ENCODE data around the gene ZNF814. TPM values are rescaled to one million over a fixed set of nuclear protein-coding genes. Genes with fewer than 3 reads are reported as not detected.
"Not testable (repeated sequence)": the region's sequence is repeated elsewhere in the genome, so short reads cannot be mapped to it uniquely, and the experiment has no call there.

The ZNF814 gene
- total RNA-seq, 1 donor from 2014 or later = 34.7 TPM

- H3K9me3 Mint-ChIP-seq (ENCODE audit: unreplicated experiment) = no peaks in the 10 kb centered on the region
- H3K36me3 Mint-ChIP-seq (ENCODE audit: low read depth, unreplicated experiment) = peaks cover 19% of the 10 kb centered on the region
- FAIRE-seq (no peak), DNase-seq (ENCODE audit: low read depth) (no peak)
- no peaks in the 10 kb centered on the region for H3K27me3 Mint-ChIP-seq (ENCODE audit: low read depth, unreplicated experiment)
- Histone ChIP-seq H3K4me1 (ENCODE audit: insufficient read depth, low read length) (peaks cover 3% of the 10 kb centered on the region), H3K9me3 (ENCODE audit: insufficient read depth, low read depth, low read length) (peaks cover 3% of the 10 kb centered on the region), H3K9ac (ENCODE audit: low read length) (no peak overlapping the region), H4K20me1 (ENCODE audit: insufficient read depth, low read length) (no peaks in the 10 kb centered on the region), H3K27me3 (ENCODE audit: insufficient read depth, low read length) (no peaks in the 10 kb centered on the region), H2AFZ (ENCODE audit: low read depth, low read length) (no peak overlapping the region), H3K4me2 (ENCODE audit: low read length) (no peak overlapping the region), H3K27ac (ENCODE audit: low read depth, low read length) (no peak overlapping the region), H3K4me3 (ENCODE audit: insufficient read depth, low read depth, low read length) (no peak overlapping the region), H3K79me2 (ENCODE audit: insufficient read depth, low read length) (peaks cover 17% of the 10 kb centered on the region), H3K36me3 (ENCODE audit: insufficient read depth, low read length) (peaks cover 12% of the 10 kb centered on the region)
- no peak for TF ChIP-seq EZH2 (IDR thresholded peaks at IDR 0.05; ENCODE audit: insufficient read depth, low read length)
- no peak for TF ChIP-seq CTCF (IDR thresholded peaks at IDR 0.05; ENCODE audit: insufficient read depth, low read depth, low read length)
- H3K4me1 Mint-ChIP-seq (ENCODE audit: low read depth, unreplicated experiment) = peaks cover 15% of the 10 kb centered on the region
- H3K4me3 Mint-ChIP-seq (ENCODE audit: unreplicated experiment) = no peak overlapping the region
- no peak overlapping the region for H3K27ac Mint-ChIP-seq (ENCODE audit: unreplicated experiment)
These were observed 76.6 kb downstream of the ZNF814 start for GRCh38 chr19:57812226-57812625.

DNA sequence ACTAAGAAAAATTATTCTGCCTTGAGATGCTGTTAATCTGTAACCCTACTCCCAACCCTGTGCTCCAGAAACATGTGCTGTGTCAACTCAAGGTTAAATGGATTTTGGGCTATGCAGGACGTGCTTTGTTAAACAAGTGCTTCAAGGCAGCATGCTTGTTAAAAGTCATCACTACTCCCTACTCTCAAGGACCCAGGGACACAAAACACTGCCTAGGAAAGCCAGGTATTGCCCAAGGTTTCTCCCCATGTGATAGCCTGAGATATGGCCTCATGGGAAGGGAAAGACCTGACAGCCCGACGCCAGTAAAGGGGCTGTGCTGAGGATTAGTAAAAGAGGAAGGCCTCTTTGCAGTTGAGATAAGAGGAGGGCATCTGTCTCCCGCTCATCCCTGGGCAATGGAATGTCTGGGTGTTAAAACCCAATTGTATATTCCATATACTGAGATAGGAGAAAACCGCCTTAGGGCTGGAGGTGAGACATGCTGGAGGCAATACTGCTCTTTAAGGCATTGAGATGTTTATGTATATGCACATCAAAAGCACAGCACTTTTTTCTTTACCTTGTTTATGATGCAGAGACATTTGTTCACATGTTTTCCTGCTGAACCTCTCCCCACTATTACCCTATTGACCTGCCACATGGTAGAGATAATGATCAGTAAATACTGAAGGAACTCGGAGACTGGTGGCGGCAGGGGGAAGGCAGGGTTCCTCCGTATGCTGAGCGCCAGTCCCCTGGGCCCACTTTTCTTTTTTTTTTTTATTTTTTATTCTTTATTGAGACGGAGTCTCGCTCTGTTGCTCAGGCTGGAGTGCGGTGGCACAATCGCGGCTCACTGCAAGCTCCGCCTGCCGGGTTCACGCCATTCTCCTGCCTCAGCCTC, 78.2 kb downstream of the ZNF814 start:
- H3K4me1 ChIP-seq (ENCODE audit: insufficient read depth, low read length); H3K4me3 Mint-ChIP-seq (ENCODE audit: unreplicated experiment); H4K20me1 ChIP-seq (ENCODE audit: insufficient read depth, low read length); H3K27me3 Mint-ChIP-seq (ENCODE audit: low read depth, unreplicated experiment); H2AFZ ChIP-seq (ENCODE audit: low read depth, low read length); H3K4me2 ChIP-seq (ENCODE audit: low read length); H3K27ac ChIP-seq (ENCODE audit: low read depth, low read length); H3K4me3 ChIP-seq (ENCODE audit: insufficient read depth, low read depth, low read length); H3K9me3 ChIP-seq (ENCODE audit: insufficient read depth, low read depth, low read length); H3K27ac Mint-ChIP-seq (ENCODE audit: unreplicated experiment); H3K9ac ChIP-seq (ENCODE audit: low read length); DNase-seq (ENCODE audit: low read depth); FAIRE-seq; H3K9me3 Mint-ChIP-seq (ENCODE audit: unreplicated experiment); H3K27me3 ChIP-seq (ENCODE audit: insufficient read depth, low read length): not testable (repeated sequence)
- Mint-ChIP-seq H3K36me3 (ENCODE audit: low read depth, unreplicated experiment) (peaks cover 24% of the 10 kb centered on the region), H3K4me1 (ENCODE audit: low read depth, unreplicated experiment) (peaks cover 18% of the 10 kb centered on the region)
- Histone ChIP-seq H3K36me3 (ENCODE audit: insufficient read depth, low read length) (peaks cover 12% of the 10 kb centered on the region), H3K79me2 (ENCODE audit: insufficient read depth, low read length) (peaks cover 17% of the 10 kb centered on the region)

DNA sequence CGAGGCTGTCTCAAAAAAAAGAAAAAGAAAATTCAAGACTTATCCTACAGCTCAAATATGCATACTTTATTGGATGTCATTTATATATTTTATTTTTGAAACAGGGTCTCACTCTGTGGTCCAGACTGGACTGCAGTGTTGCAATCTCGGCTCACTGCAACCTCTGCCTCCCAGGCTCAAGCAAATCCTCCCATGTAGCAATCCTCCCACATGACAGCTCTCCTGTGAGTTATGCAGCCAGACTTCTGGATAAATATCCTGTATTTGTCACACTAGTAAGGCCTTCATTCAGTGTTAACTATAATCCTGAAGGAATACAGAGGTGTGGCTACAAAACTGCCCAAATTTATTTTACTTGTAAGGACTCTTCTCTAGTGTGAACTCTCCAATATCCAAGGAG, 81.3 kb downstream of the ZNF814 start:
- Mint-ChIP-seq H3K27ac (ENCODE audit: unreplicated experiment) (peak overlapping the region; percentile 53), H3K36me3 (ENCODE audit: low read depth, unreplicated experiment) (peaks cover 27% of the 10 kb centered on the region), H3K9me3 (ENCODE audit: unreplicated experiment) (no peaks in the 10 kb centered on the region), H3K27me3 (ENCODE audit: low read depth, unreplicated experiment) (no peaks in the 10 kb centered on the region), H3K4me1 (ENCODE audit: low read depth, unreplicated experiment) (peaks cover 20% of the 10 kb centered on the region), H3K4me3 (ENCODE audit: unreplicated experiment) (no peak overlapping the region)
- Histone ChIP-seq H3K9me3 (ENCODE audit: insufficient read depth, low read depth, low read length) (peaks cover 3% of the 10 kb centered on the region), H3K27ac (ENCODE audit: low read depth, low read length) (no peak overlapping the region), H3K4me2 (ENCODE audit: low read length) (no peak overlapping the region), H2AFZ (ENCODE audit: low read depth, low read length) (no peak overlapping the region), H3K9ac (ENCODE audit: low read length) (no peak overlapping the region), H4K20me1 (ENCODE audit: insufficient read depth, low read length) (no peaks in the 10 kb centered on the region), H3K27me3 (ENCODE audit: insufficient read depth, low read length) (no peaks in the 10 kb centered on the region), H3K79me2 (ENCODE audit: insufficient read depth, low read length) (peaks cover 10% of the 10 kb centered on the region), H3K36me3 (ENCODE audit: insufficient read depth, low read length) (peaks cover 12% of the 10 kb centered on the region), H3K4me3 (ENCODE audit: insufficient read depth, low read depth, low read length) (no peak overlapping the region), H3K4me1 (ENCODE audit: insufficient read depth, low read length) (peaks cover 8% of the 10 kb centered on the region)
- no peak for TF ChIP-seq CTCF (IDR thresholded peaks at IDR 0.05; ENCODE audit: insufficient read depth, low read depth, low read length)
- TF ChIP-seq EZH2 (IDR thresholded peaks at IDR 0.05; ENCODE audit: insufficient read depth, low read length) = no peak
- FAIRE-seq = no peak
- DNase-seq (ENCODE audit: low read depth) = no peak
